IMR-90 (cell line): ENCODE measurements around the gene SNRNP35. TPM values are rescaled to one million over a fixed set of nuclear protein-coding genes. Genes with fewer than 3 reads are reported as not detected.
"Not testable (repeated sequence)": the region's sequence is repeated elsewhere in the genome, so short reads cannot be mapped to it uniquely, and the experiment has no call there.

Experiments
- ATAC-seq: fragments of 200-7000 bp; cut with Tn5 transposase; 2 replicates; pipeline ENCODE4 v1.9.1; 2020; ENCODE audit warnings: low read depth, mild to moderate bottlenecking, moderate library complexity
- BruUV-seq: library from RNA; stranded (reverse); fragments of 400-500 nt; replicated peaks from 2 replicates; lab custom pipeline; 2021; lab: Mats Ljungman, UMichigan
- CTCF ChIA-PET: fragments of 300-600 bp; formaldehyde crosslinking; extraction: SDS; loops from one replicate; lab custom pipeline; 2021; ENCODE audit warnings: antibody characterized with exemption; lab: Yijun Ruan, JAX
- POLR2A ChIA-PET: fragments of 300-600 bp; sonication (Branson Sonifier 250); formaldehyde crosslinking; loops from one replicate; lab custom pipeline; 2022; ENCODE audit warnings: antibody characterized with exemption; ENCODE audit not compliant: unreplicated experiment; lab: Charles Lee
- DNase-seq: peaks from one replicate; pipeline ENCODE4 v3.0.0; 2013
- H2AFZ ChIP-seq: replicated peaks from 2 replicates; pipeline ENCODE3; 2013; ENCODE audit warnings: low read length, mild to moderate bottlenecking; ENCODE audit not compliant: poor library complexity
- H2AK5ac ChIP-seq: 2 replicates; pipeline ENCODE4 v1.6.1; 2013; ENCODE audit warnings: low read depth, low read length, inconsistent platforms
- H2AK9ac ChIP-seq: replicated peaks from 2 replicates; pipeline ENCODE3; 2013; ENCODE audit warnings: mild to moderate bottlenecking, low read depth, low read length, moderate library complexity; ENCODE audit not compliant: poor library complexity
- H2BK120ac ChIP-seq: 2 replicates; pipeline ENCODE4 v1.6.1; 2013; ENCODE audit warnings: low read depth, low read length, inconsistent platforms
- H2BK15ac ChIP-seq: 3 replicates; pipeline ENCODE4 v1.6.1; 2013; ENCODE audit warnings: low read depth, low read length, inconsistent platforms
- H2BK20ac ChIP-seq: 2 replicates; pipeline ENCODE4 v1.6.1; 2013; ENCODE audit warnings: low read depth, mild to moderate bottlenecking, inconsistent platforms, low read length, moderate library complexity
- H2BK5ac ChIP-seq: 2 replicates; pipeline ENCODE4 v1.6.1; 2013; ENCODE audit warnings: mild to moderate bottlenecking, low read depth, low read length, inconsistent platforms; ENCODE audit not compliant: poor library complexity, severe bottlenecking
- H3K14ac ChIP-seq: replicated peaks from 2 replicates; pipeline ENCODE4 v1.6.1; 2013; ENCODE audit warnings: low read depth, low read length, inconsistent platforms
- H3K18ac ChIP-seq: 2 replicates; pipeline ENCODE4 v1.6.1; 2013; ENCODE audit warnings: low read depth, low read length, control low read depth
- H3K23ac ChIP-seq: 2 replicates; pipeline ENCODE4 v1.6.1; 2013; ENCODE audit warnings: low read depth, low read length, inconsistent platforms
- H3K27ac ChIP-seq: 2 replicates; pipeline ENCODE4 v1.5.1; 2013; ENCODE audit warnings: mild to moderate bottlenecking, control low read depth, low read length; ENCODE audit not compliant: insufficient read depth
- H3K27me3 ChIP-seq: 2 replicates; pipeline ENCODE4 v1.6.1; 2013; ENCODE audit warnings: low read length; ENCODE audit not compliant: control insufficient read depth, insufficient read depth
- H3K36me3 ChIP-seq: 2 replicates; pipeline ENCODE4 v1.6.1; 2013; ENCODE audit warnings: low read length, mixed read lengths; ENCODE audit not compliant: control insufficient read depth, insufficient read depth
- H3K4ac ChIP-seq: 2 replicates; pipeline ENCODE4 v1.6.1; 2013; ENCODE audit warnings: low read depth, low read length, inconsistent platforms
- H3K4me1 ChIP-seq: 2 replicates; pipeline ENCODE4 v1.6.1; 2013; ENCODE audit warnings: low read length, mixed read lengths; ENCODE audit not compliant: control insufficient read depth, insufficient read depth
- H3K4me2 ChIP-seq: 2 replicates; pipeline ENCODE4 v1.6.1; 2013; ENCODE audit warnings: low read depth, mild to moderate bottlenecking, control low read depth, low read length, moderate library complexity
- H3K4me3 ChIP-seq: 2 replicates; pipeline ENCODE4 v1.5.1; 2013; ENCODE audit warnings: low read depth, mild to moderate bottlenecking, control low read depth, low read length, moderate library complexity; ENCODE audit not compliant: insufficient read depth
- H3K56ac ChIP-seq: 2 replicates; pipeline ENCODE4 v1.6.1; 2013; ENCODE audit warnings: low read length, inconsistent platforms; ENCODE audit not compliant: insufficient read depth; ENCODE audit errors: extremely low read depth
- H3K79me1 ChIP-seq, 2 experiments: 2 replicates each; pipeline ENCODE4 v1.6.1; 2013; ENCODE audit warnings: low read length in 2 of 2, inconsistent platforms in 1 of 2, low read depth in 1 of 2
- H3K9ac ChIP-seq: 2 replicates; pipeline ENCODE4 v1.6.1; 2013; ENCODE audit warnings: low read depth, low read length, control low read depth
- H3K9me1 ChIP-seq: 2 replicates; pipeline ENCODE4 v1.6.1; 2013; ENCODE audit warnings: low read length, inconsistent platforms; ENCODE audit not compliant: insufficient read depth
- H3K9me3 ChIP-seq: 2 replicates; pipeline ENCODE4 v1.6.1; 2013; ENCODE audit warnings: low read length; ENCODE audit not compliant: control insufficient read depth, insufficient read depth
- H4K20me1 ChIP-seq: 2 replicates; pipeline ENCODE4 v1.6.1; 2013; ENCODE audit warnings: low read length, inconsistent platforms; ENCODE audit not compliant: insufficient read depth
- H4K5ac ChIP-seq: 2 replicates; pipeline ENCODE4 v1.6.1; 2013; ENCODE audit warnings: mild to moderate bottlenecking, low read depth, low read length, control low read depth
- H4K8ac ChIP-seq, 2 experiments: 2 replicates each; pipeline ENCODE4 v1.6.1; 2013; ENCODE audit warnings: low read depth in 2 of 2, low read length in 2 of 2, control low read depth in 1 of 2, inconsistent platforms in 1 of 2
- H4K91ac ChIP-seq: 2 replicates; pipeline ENCODE4 v1.6.1; 2013; ENCODE audit warnings: low read depth, low read length, inconsistent platforms; ENCODE audit not compliant: insufficient read depth
- WGBS, 2 experiments: methylation state at CpG; one replicate each; pipeline versions ENCODE4 v1.1.5 to v1.1.7; 2013; ENCODE audit warnings: missing lambda C conversion rate in 2 of 2; ENCODE audit not compliant: insufficient read length in 1 of 2; ENCODE audit errors: extremely low coverage in 2 of 2; 5-methylcytosine and 5-hydroxymethylcytosine counted together
- dilution Hi-C: fragments of 300-500 bp; cut with HindIII; formaldehyde crosslinking; loops from one replicate; pipeline ENCODE4 v1.14.3; 2018; ENCODE audit warnings: low sequenced_read_pairs; ENCODE audit not compliant: unreplicated experiment
- in situ Hi-C: fragments of 300-500 bp; cut with MboI; formaldehyde crosslinking; loops from 3 replicates; pipeline ENCODE4 v1.14.3; 2019; ENCODE audit warnings: low sequenced_read_pairs, inconsistent platforms, mixed read lengths
- intact Hi-C: fragments of 100-400 bp; cut with micrococcal nuclease; formaldehyde crosslinking; loops from 2 replicates; pipeline ENCODE4 v1.10.0; 2022
- polyA plus RNA-seq, 3 experiments: library from polyadenylated mRNA; depleted of rRNA; stranded (reverse); fragments of >200 nt; gene quantifications; 2 replicates each; pipeline ENCODE4 v1.2.3, GENCODE V29; 2012; ENCODE audit warnings: low replicate concordance in 1 of 3
- total RNA-seq: library from RNA; depleted of rRNA; stranded (reverse); fragments of >200 nt; gene quantifications from 2 replicates; pipeline ENCODE4 v1.2.3, GENCODE V29; 2012

The SNRNP35 gene
- total and polyA plus RNA-seq, 2 of the 4 experiments (the other 2 are of a cell fraction) = 4.7 to 15.4 TPM

DNA sequence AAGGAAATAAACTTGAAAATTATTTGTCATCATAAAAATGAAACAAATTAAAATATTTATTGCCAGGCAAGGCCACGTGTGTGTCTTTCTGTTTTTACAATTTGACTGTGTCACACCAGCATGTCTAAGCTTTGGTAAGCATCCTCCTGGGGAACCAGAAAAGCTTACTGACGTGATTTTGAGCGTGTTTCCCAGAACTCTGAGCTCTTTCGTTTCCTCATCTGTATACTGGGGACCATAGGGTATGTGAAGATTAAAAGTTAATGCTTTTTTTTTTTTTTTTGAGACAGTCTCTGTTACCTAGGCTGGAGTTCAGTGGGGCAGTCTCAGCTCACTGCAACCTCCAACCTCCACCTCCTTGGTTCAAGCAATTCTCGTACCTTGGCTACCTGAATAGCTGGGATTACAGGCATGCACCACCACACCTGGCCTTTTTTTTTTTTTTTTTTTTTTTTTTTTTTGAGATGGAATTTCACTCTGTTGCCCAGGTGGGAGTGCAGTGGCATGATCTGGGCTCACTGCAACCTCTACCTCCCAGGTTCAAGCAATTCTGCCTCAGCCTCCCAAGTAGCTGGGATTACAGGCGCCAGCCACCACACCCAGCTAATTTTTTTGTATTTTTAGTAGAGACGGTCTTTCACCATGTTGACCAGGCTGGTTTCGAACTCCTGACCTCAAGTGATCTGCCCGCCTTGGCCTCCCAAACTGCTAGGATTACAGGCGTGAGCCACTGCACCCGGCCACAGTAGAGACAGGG is 48.5 kb upstream of the SNRNP35 start:
- H4K20me1 ChIP-seq, H3K9me1 ChIP-seq, DNase-seq, H3K9ac ChIP-seq, H4K8ac ChIP-seq, H2AK5ac ChIP-seq, H3K4me3 ChIP-seq, H3K23ac ChIP-seq, H3K4ac ChIP-seq, H2BK15ac ChIP-seq, in situ Hi-C loops, H3K18ac ChIP-seq, H2BK120ac ChIP-seq, H4K5ac ChIP-seq, H4K91ac ChIP-seq, H3K4me1 ChIP-seq, H3K56ac ChIP-seq, CTCF ChIA-PET, H3K27me3 ChIP-seq, H3K27ac ChIP-seq, BruUV-seq, intact Hi-C loops, H2AK9ac ChIP-seq, H3K9me3 ChIP-seq, H2BK5ac ChIP-seq, H2AFZ ChIP-seq, H3K4me2 ChIP-seq, dilution Hi-C loops, H3K79me1 ChIP-seq, H2BK20ac ChIP-seq, ATAC-seq, H3K14ac ChIP-seq: not testable (repeated sequence)
- H3K36me3 ChIP-seq = peaks cover 32% of the 10 kb centered on the region
- POLR2A ChIA-PET = interaction anchor here (0.6 kb wide), 1 partner anchor 24 kb away, joined by 5 read pairs; no protein-coding TSS in a partner anchor
- WGBS, 2 experiments = 83% methylated on average over 5 of the region's 11 CpGs; no CpG with 5 or more reads in 1 of the 2 experiments
